Brain microvascular endothelial cell (primary cell): ENCODE data around the gene PKN1.

Experiments
- DNase-seq: peaks from one replicate; pipeline ENCODE4 v3.0.0-alpha.2; 2020
- H3K27ac ChIP-seq: fragments of 250-450 bp; sonication (Bioruptor Pico); 2 replicates; pipeline ENCODE4 v1.5.1; 2020; ENCODE audit warnings: mild to moderate bottlenecking, moderate library complexity
- H3K27me3 ChIP-seq: fragments of 250-450 bp; sonication (Bioruptor Pico); replicated peaks from 2 replicates; pipeline ENCODE4 v1.5.1; 2020; ENCODE audit warnings: mild to moderate bottlenecking
- H3K36me3 ChIP-seq: fragments of 250-450 bp; sonication (Bioruptor Pico); replicated peaks from 2 replicates; pipeline ENCODE4 v1.5.1; 2020; ENCODE audit warnings: mild to moderate bottlenecking
- H3K4me3 ChIP-seq: 2 replicates; pipeline ENCODE4 v1.5.1; 2011; ENCODE audit warnings: low read depth, mild to moderate bottlenecking, control low read depth, low read length, moderate library complexity
- CTCF ChIP-seq: IDR thresholded peaks from 2 replicates; pipeline ENCODE4 v1.5.1; 2011; ENCODE audit warnings: low read depth, mild to moderate bottlenecking, moderate library complexity, low read length, control low read depth, inconsistent platforms; ENCODE audit errors: missing control alignments
- in situ Hi-C: cut with HindIII; loops from 2 replicates; pipeline ENCODE4 v1.10.0; 2017; ENCODE audit warnings: low sequenced_read_pairs, low pct_ligation_motif_present

Gene PKN1

GRCh38 chr19:14476673-14477401 is 43.7 kb downstream of the PKN1 start:
- TF ChIP-seq CTCF, result no peak
- H3K4me3 ChIP-seq, result no peak overlapping the region
- no peak overlapping the region for H3K27ac ChIP-seq
- H3K36me3 ChIP-seq, result peaks cover 29% of the 10 kb centered on the region
- DNase-seq, result peak; percentile 84
- H3K27me3 ChIP-seq, result no peaks in the 10 kb centered on the region
- in situ Hi-C loops, result no loop called here

GRCh38 chr19:14477418-14478112 is 44.5 kb downstream of the PKN1 start:
- Histone ChIP-seq H3K4me3 (no peak overlapping the region), H3K27me3 (no peaks in the 10 kb centered on the region), H3K36me3 (peaks cover 36% of the 10 kb centered on the region), H3K27ac (no peak overlapping the region)
- no peak for DNase-seq
- no peak for TF ChIP-seq CTCF
- in situ Hi-C loops, result no loop called here

GRCh38 chr19:14478113-14478545 is 45.0 kb downstream of the PKN1 start:
- in situ Hi-C loops, result no loop called here
- Histone ChIP-seq H3K36me3 (peaks cover 36% of the 10 kb centered on the region), H3K27ac (no peak overlapping the region), H3K27me3 (no peaks in the 10 kb centered on the region), H3K4me3 (no peak overlapping the region)
- TF ChIP-seq CTCF, result no peak
- no peak for DNase-seq

GRCh38 chr19:14479309-14479974 is 46.3 kb downstream of the PKN1 start:
- DNase-seq, result no peak
- no peaks in the 10 kb centered on the region for H3K27me3 ChIP-seq
- H3K36me3 ChIP-seq, result peaks cover 39% of the 10 kb centered on the region
- no peak for TF ChIP-seq CTCF
- H3K27ac ChIP-seq, result no peak overlapping the region
- H3K4me3 ChIP-seq, result no peak overlapping the region
- in situ Hi-C loops, result no loop called here

GRCh38 chr19:14479975-14480699 is 47.0 kb downstream of the PKN1 start:
- Histone ChIP-seq H3K27ac (peak overlapping the region; percentile 1), H3K4me3 (no peak overlapping the region), H3K27me3 (no peaks in the 10 kb centered on the region), H3K36me3 (peaks cover 40% of the 10 kb centered on the region)
- in situ Hi-C loops, result no loop called here
- TF ChIP-seq CTCF, result peak; percentile 78
- DNase-seq, result no peak
